ENCODE data around the gene FIGN. TPM values are rescaled to one million over a fixed set of nuclear protein-coding genes. Genes with fewer than 3 reads are reported as not detected.

Gene FIGN
- total and polyA plus RNA-seq, 10 of the 15 experiments (the other 5 are each of a cell fraction or from before 2014, with no cell fraction given) = under 0.01 to 0.01 TPM; not detected in 8

- ChIA-PET SMC1A (ENCODE audit: uncharacterized antibody, unreplicated experiment) (interaction anchor here (0.5 kb wide), 1 partner anchor 487 kb away, joined by 3 read pairs; no protein-coding TSS in a partner anchor), POLR2A (no interaction called here), RAD21 (ENCODE audit: unreplicated experiment) (no interaction called here), CTCF (no interaction called here)
- H3K79me2 ChIP-seq (ENCODE audit: control insufficient read depth, insufficient read depth, low read length) = no peaks in the 10 kb centered on the region
- H3K27me3 ChIP-seq (replicated peaks in 1 of 2; ENCODE audit: control insufficient read depth in 2 of 2, insufficient read depth in 2 of 2, low read length in 1 of 2) = no peaks in the 10 kb centered on the region
- in situ Hi-C loops (cut with MboI) = no loop called here
- no peak overlapping the region for H3K4me3 ChIP-seq
- intact Hi-C loops (cut with micrococcal nuclease; ENCODE audit: unreplicated experiment) = no loop called here
- BruUV-seq (replicated peaks) = no TSS peak
- FAIRE-seq = no peak
- no peak overlapping the region for H3K4me2 ChIP-seq (ENCODE audit: control insufficient read depth, insufficient read depth)
- TF ChIP-seq ZBTB40 (IDR thresholded peaks at IDR 0.05; ENCODE audit: borderline replicate concordance) (no peak), STAT3 (IDR thresholded peaks at IDR 0.05; ENCODE audit: low read depth, low read length) (no peak), LARP7 (IDR thresholded peaks at IDR 0.05) (no peak)
- no peaks in the 10 kb centered on the region for H3K4me1 ChIP-seq (ENCODE audit: control insufficient read depth, insufficient read depth, low read length)
- H3K36me3 ChIP-seq (ENCODE audit: control insufficient read depth in 2 of 2, insufficient read depth in 2 of 2, low read length in 1 of 2) = no peaks in the 10 kb centered on the region
- no peaks in the 10 kb centered on the region for H4K20me1 ChIP-seq (ENCODE audit: control insufficient read depth, insufficient read depth)
- no peak for DNase-seq (ENCODE audit: low read depth, low spot score)
- H3K27ac ChIP-seq (ENCODE audit: control insufficient read depth, insufficient read depth) = no peak overlapping the region
- no peak overlapping the region for H3K9ac ChIP-seq (ENCODE audit: control insufficient read depth, insufficient read depth, low read length)
- ATAC-seq = no peak
- H3K9me3 ChIP-seq (replicated peaks; ENCODE audit: control insufficient read depth, insufficient read depth, low read length) = no peaks in the 10 kb centered on the region
- H2AFZ ChIP-seq (ENCODE audit: control insufficient read depth, low read depth, low read length) = no peak overlapping the region
These were observed 70.0 kb downstream of the FIGN start for GRCh38 chr2:163665817-163666216.

DNA sequence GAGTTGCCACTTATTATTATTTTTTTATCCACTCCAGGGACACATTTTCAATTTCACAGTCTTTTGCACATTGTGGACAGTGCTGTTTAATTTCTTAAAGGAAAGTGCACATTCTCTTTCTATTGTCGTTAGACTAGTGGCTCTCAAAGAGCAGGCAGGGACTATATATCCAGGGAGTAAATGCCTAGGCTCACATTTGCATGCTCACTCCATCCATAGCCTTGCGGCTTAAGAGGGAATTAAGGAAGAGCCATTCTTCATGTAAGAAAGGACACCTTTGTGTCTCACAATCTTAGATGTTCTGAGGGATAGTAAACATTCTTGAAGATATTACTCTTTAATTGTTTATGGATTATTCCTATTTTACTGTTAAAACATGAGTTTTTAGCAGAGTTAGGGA lies 70.8 kb downstream of the FIGN start:
- FAIRE-seq = no peak
- 46% methylated on average over 2 of the region's 2 CpGs for WGBS (ENCODE audit: insufficient coverage, insufficient replicate concordance, low lambda C conversion rate, missing lambda C conversion rate)
- in situ Hi-C loops (cut with MboI) = no loop called here

More for the DNA sequence above, 70.8 kb downstream of the FIGN start:
- ChIA-PET RAD21 (ENCODE audit: unreplicated experiment) (no interaction called here), POLR2A (no interaction called here), SMC1A (ENCODE audit: uncharacterized antibody, unreplicated experiment) (no interaction called here), CTCF (no interaction called here)
- no peak for ATAC-seq
- no peak for TF ChIP-seq MTA3 (IDR thresholded peaks at IDR 0.05; ENCODE audit: borderline replicate concordance, low read length)
- no peak for TF ChIP-seq MYB (IDR thresholded peaks at IDR 0.05; ENCODE audit: borderline replicate concordance, low read depth, low read length)
- no peak for TF ChIP-seq ZNF24 (IDR thresholded peaks at IDR 0.05)
- no peak for TF ChIP-seq EGR1 (IDR thresholded peaks at IDR 0.05; ENCODE audit: borderline replicate concordance in 1 of 2, low read depth in 2 of 2, low read length in 2 of 2)
- intact Hi-C loops (cut with micrococcal nuclease; ENCODE audit: unreplicated experiment) = no loop called here
- Histone ChIP-seq H3K79me2 (ENCODE audit: control insufficient read depth, insufficient read depth, low read length) (no peaks in the 10 kb centered on the region), H3K4me1 (ENCODE audit: control insufficient read depth, insufficient read depth, low read length) (no peaks in the 10 kb centered on the region), H3K27me3 (replicated peaks in 1 of 2; ENCODE audit: control insufficient read depth in 2 of 2, insufficient read depth in 2 of 2, low read length in 1 of 2) (no peaks in the 10 kb centered on the region), H3K27ac (ENCODE audit: control insufficient read depth, insufficient read depth) (no peak overlapping the region), H2AFZ (ENCODE audit: control insufficient read depth, low read depth, low read length) (no peak overlapping the region), H3K9ac (ENCODE audit: control insufficient read depth, insufficient read depth, low read length) (no peak overlapping the region), H3K4me2 (ENCODE audit: control insufficient read depth, insufficient read depth) (no peak overlapping the region), H3K9me3 (replicated peaks; ENCODE audit: control insufficient read depth, insufficient read depth, low read length) (no peaks in the 10 kb centered on the region), H3K4me3 (no peak overlapping the region), H3K36me3 (ENCODE audit: control insufficient read depth in 2 of 2, insufficient read depth in 2 of 2, low read length in 1 of 2) (no peaks in the 10 kb centered on the region), H4K20me1 (ENCODE audit: control insufficient read depth, insufficient read depth) (no peaks in the 10 kb centered on the region)
- no TSS peak for BruUV-seq (replicated peaks)
- DNase-seq (ENCODE audit: low read depth, low spot score) = no peak
